GM12891 (cell line): Measurements from ENCODE around the gene BRCA1.

Source experiments
- POLR2A ChIP-seq: IDR thresholded peaks from 2 replicates; pipeline ENCODE4 v1.6.1; 2011; ENCODE audit warnings: low read depth, low read length, control low read depth
- POLR2AphosphoS5 ChIP-seq: IDR thresholded peaks from 2 replicates; pipeline ENCODE4 v1.6.1; 2011; ENCODE audit warnings: low read depth, low read length, control low read depth
- SPI1 ChIP-seq: IDR thresholded peaks from 2 replicates; pipeline ENCODE4 v1.6.1; 2011; ENCODE audit warnings: low read depth, low read length, control low read depth
- TAF1 ChIP-seq: IDR thresholded peaks from 2 replicates; pipeline ENCODE4 v1.6.1; 2011; ENCODE audit warnings: low read depth, low read length, control low read depth

- no peak for TF ChIP-seq POLR2AphosphoS5
- TF ChIP-seq POLR2A, result no peak
- no peak for TF ChIP-seq SPI1
- TF ChIP-seq TAF1, result no peak
Observed at GRCh38 chr17:43070257-43070656, 54.9 kb downstream of the BRCA1 start.
